ENCODE measurements around the gene STK32C.

DNA sequence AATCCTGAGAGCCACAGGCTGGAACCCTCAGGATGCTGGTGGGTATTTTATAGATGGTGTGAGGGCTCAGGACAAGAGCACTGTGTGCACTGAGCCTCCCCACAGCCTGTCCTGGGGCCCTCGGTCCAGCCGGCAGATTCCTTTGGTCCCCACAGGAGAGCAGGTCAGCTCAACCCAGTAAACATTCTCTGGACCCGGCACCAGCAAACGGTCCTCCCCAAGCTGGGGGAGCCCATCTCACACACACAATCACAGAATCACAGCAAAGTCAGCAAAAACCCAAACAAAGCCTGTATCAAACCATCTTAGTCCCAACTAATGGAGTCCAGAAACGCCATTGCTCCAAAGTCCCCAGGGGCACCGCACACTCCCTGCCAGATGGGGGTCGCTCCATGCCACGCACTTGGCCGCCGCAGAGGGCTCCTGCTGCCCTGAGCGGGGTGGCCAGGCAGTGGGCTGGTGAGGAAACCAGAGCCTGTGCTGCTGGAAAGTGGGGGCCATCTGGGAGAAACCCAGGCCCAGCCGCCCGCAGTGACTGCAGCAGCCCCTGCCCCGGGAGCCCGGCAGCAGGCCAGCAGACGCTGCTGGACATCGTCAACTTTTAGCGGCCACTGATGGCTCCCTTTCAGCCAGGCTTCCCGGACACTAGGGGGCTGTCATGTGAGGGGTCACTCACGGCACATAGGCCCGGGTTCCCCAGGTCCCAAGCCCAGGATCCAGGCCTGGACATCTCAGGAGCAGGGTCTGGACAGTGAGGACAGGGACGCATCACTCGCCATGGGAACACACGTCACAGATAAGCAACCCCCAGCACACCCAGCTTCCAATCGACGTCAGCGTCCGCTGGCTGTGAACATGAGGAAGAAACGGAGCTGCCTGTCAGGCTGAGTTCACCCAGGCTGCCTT, 68.4 kb downstream of the STK32C start:
- no peak for TF ChIP-seq POLR2A (IDR thresholded peaks at IDR 0.05)
- TF ChIP-seq CTCF (IDR thresholded peaks at IDR 0.05) = no peak

All from testis (tissue), 2 donors.